ENCODE data around the gene FAF1. TPM values are rescaled to one million over a fixed set of nuclear protein-coding genes. Genes with fewer than 3 reads are reported as not detected.

The FAF1 gene
- total and polyA plus RNA-seq, 9 of the 15 experiments (the other 6 are each of a cell fraction or from before 2014, with no cell fraction given) = 48.7 to 225 (median 118) TPM

DNA sequence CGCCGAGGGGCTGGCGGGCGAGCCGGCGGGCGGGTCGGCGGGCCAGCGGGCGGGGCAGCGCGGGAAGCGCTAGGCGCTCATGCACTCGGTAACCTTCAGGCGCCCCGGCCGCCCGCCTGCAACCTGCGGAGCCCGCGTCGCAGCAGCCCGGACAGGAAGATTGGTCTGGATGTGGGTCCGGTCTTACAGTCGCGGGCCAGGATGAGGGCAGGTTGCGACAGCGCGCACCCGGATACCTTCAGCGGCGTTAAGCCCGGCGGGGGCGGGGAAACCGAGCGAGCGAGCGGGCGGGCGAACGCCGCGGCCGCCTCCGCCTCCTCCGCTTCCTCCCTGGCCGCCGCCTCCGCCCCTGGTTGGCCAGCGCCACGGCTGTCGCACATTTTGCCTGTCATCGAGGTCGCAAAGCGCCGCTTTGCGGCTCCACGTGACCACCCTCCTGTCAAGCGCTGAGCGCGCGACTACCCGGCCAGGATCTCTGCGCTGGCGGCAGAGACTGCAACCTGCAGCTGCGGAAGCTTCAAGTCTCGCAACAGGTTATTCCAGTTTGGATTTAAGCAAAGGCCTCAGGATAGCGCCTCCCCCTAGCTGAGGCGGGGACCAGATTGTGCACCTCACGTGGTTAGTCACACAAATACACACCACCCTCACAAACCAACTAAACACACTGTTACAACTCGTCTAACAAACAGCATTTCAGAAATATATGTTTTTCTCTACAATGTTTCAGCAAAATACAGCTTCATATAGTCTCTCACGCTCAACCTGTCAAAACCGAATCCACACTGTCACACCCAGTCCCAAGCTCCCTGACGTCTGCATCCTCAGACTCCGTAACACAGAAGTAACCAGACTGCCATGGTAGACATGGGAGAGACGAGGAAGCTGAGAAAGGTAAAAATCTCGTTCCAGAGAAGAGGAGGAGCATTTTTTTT is at the start of gene FAF1 (continued):
- no peak for TF ChIP-seq ID3 (CRISPR knock-in tag; IDR thresholded peaks at IDR 0.05)
- peak; percentile 70; the same call in 1 of the 2 replicates for TF ChIP-seq ID3 (tag; IDR thresholded peaks at IDR 0.05)
- TF ChIP-seq SLC30A9 (CRISPR knock-in tag; IDR thresholded peaks at IDR 0.05) = no peak
- TF ChIP-seq CBX3 (IDR thresholded peaks at IDR 0.05; ENCODE audit: borderline replicate concordance in 1 of 2, low read length in 2 of 2) = peak in 1 of 2 experiments; percentile 76; a peak in 1 of 3 replicates
- peak; percentile 99 for TF ChIP-seq MYC (IDR thresholded peaks at IDR 0.05; ENCODE audit: low read depth, low read length)
- peak; percentile 84; the same call in 1 of the 2 replicates for TF ChIP-seq MYC (CRISPR knock-in tag; IDR thresholded peaks at IDR 0.05; ENCODE audit: borderline replicate concordance, low read depth)
- TF ChIP-seq POLR2G (IDR thresholded peaks at IDR 0.05; ENCODE audit: low read depth, low read length) = peak; percentile 98
- TF ChIP-seq MAZ (CRISPR knock-in tag; conservative IDR thresholded peaks at IDR 0.05 in 1 of 2, IDR thresholded peaks at IDR 0.05 in 1 of 2) = peak; percentile 91 to 94
- no peak for TF ChIP-seq ZNF253 (CRISPR knock-in tag; conservative IDR thresholded peaks at IDR 0.05)
- TF ChIP-seq MIER1 (IDR thresholded peaks at IDR 0.05; ENCODE audit: low read depth) = no peak
- peak; percentile 93 to 99 for TF ChIP-seq SIN3A (IDR thresholded peaks at IDR 0.05; ENCODE audit: borderline replicate concordance in 2 of 2, control insufficient read depth in 1 of 2, low read depth in 2 of 2, low read length in 2 of 2)
- no peak; the same call in 1 of the 2 replicates for TF ChIP-seq NR2C2 (CRISPR knock-in tag; IDR thresholded peaks at IDR 0.05)
- TF ChIP-seq NR2C2 (tag; IDR thresholded peaks at IDR 0.05) = peak; percentile 87
- TF ChIP-seq MCM5 (IDR thresholded peaks at IDR 0.05; ENCODE audit: low read depth) = no peak
- TF ChIP-seq SIN3B (IDR thresholded peaks at IDR 0.05; ENCODE audit: low read depth) = peak; percentile 93
- TF ChIP-seq CREM (IDR thresholded peaks at IDR 0.05; ENCODE audit: low read depth) = peak; percentile 100
- peak in 1 of 3 experiments; percentile 91; a peak in 2 of 6 replicates for TF ChIP-seq ZBTB11 (CRISPR knock-in tag; IDR thresholded peaks at IDR 0.05)
- TF ChIP-seq TAF9B (IDR thresholded peaks at IDR 0.05; ENCODE audit: partially characterized antibody) = peak; percentile 72
- no peak for TF ChIP-seq RBM14 (IDR thresholded peaks at IDR 0.05; ENCODE audit: borderline replicate concordance, insufficient read depth, low read depth, low read length)
- TF ChIP-seq SMAD2 (IDR thresholded peaks at IDR 0.05; ENCODE audit: low read depth, low read length) = no peak
- peak; percentile 29 for TF ChIP-seq CBFA2T3 (IDR thresholded peaks at IDR 0.05)
- 0 out of 2 replicates have a peak, but pooled peaks have one; percentile 3 for TF ChIP-seq ZNF133 (CRISPR knock-in tag; IDR thresholded peaks at IDR 0.05)
- peak; percentile 56 for TF ChIP-seq TCF3 (CRISPR knock-in tag; IDR thresholded peaks at IDR 0.05)
- TF ChIP-seq ZNF780A (CRISPR knock-in tag; IDR thresholded peaks at IDR 0.05) = no peak
- peak; percentile 78; the same call in 1 of the 2 replicates for TF ChIP-seq E2F3 (CRISPR knock-in tag; IDR thresholded peaks at IDR 0.05)

Measured in K562 (cell line).